Measurements from ENCODE around the gene FAF1. TPM values are rescaled to one million over a fixed set of nuclear protein-coding genes. Genes with fewer than 3 reads are reported as not detected.

The FAF1 gene
- total and polyA plus RNA-seq, 8 donors, result 20.1 to 144 (median 27.4) TPM

- TF ChIP-seq POLR2A (IDR thresholded peaks at IDR 0.05) (no peak), EP300 (IDR thresholded peaks at IDR 0.05) (no peak), CTCF (IDR thresholded peaks at IDR 0.05) (no peak), POLR2AphosphoS5 (IDR thresholded peaks at IDR 0.05) (no peak)
- H3K9me3 ChIP-seq, result no peaks in the 10 kb centered on the region
- intact Hi-C loops (cut with DNase I; ENCODE audit: low total_unique reads), result no loop called here
- DNase-seq, result no peak
- H3K36me3 ChIP-seq, result no peaks in the 10 kb centered on the region
- 77 to 93% (median 85%) methylated on average over 1 of the region's 1 CpG for WGBS, 5 donors
- H3K27ac ChIP-seq, result peak overlapping the region in 1 of 5 donors; percentile 1
- peaks cover 0 to 20% (median 15%) of the 10 kb centered on the region in 4 donors for H3K4me1 ChIP-seq
- H3K4me3 ChIP-seq, result no peak overlapping the region
- peaks cover 0 to 25% (median 13%) of the 10 kb centered on the region in 3 donors for H3K27me3 ChIP-seq
These were observed 21.7 kb upstream of the FAF1 start for GRCh38 chr1:50981741-50982140.

GRCh38 chr1:50980505-50980904, 20.4 kb upstream of the FAF1 start:
- DNase-seq, result no peak
- no peak for TF ChIP-seq POLR2A (IDR thresholded peaks at IDR 0.05)
- TF ChIP-seq POLR2AphosphoS5 (IDR thresholded peaks at IDR 0.05), result no peak
- TF ChIP-seq CTCF (IDR thresholded peaks at IDR 0.05), result no peak
- no peak for TF ChIP-seq EP300 (IDR thresholded peaks at IDR 0.05)

GRCh38 chr1:50979937-50980336, 19.9 kb upstream of the FAF1 start:
- no peak for TF ChIP-seq CTCF (IDR thresholded peaks at IDR 0.05)
- no peak for TF ChIP-seq EP300 (IDR thresholded peaks at IDR 0.05)
- DNase-seq, result no peak
- Histone ChIP-seq H3K27me3 (peaks cover 0 to 31% (median 13%) of the 10 kb centered on the region in 3 donors), H3K9me3 (no peaks in the 10 kb centered on the region), H3K4me3 (no peak overlapping the region), H3K27ac (peak overlapping the region in 2 of 5 donors; percentile 89 to 94), H3K4me1 (peaks cover 0 to 27% (median 18%) of the 10 kb centered on the region in 4 donors), H3K36me3 (no peaks in the 10 kb centered on the region)
- intact Hi-C loops (cut with DNase I; ENCODE audit: low total_unique reads), result no loop called here
- WGBS, 5 donors, result 73 to 86% (median 80%) methylated on average over 1 of the region's 1 CpG

More at GRCh38 chr1:50980505-50980904, 20.4 kb upstream of the FAF1 start:
- H3K36me3 ChIP-seq, result no peaks in the 10 kb centered on the region
- H3K9me3 ChIP-seq, result no peaks in the 10 kb centered on the region
- H3K27me3 ChIP-seq, result peaks cover 0 to 31% (median 13%) of the 10 kb centered on the region in 3 donors
- H3K4me1 ChIP-seq, result peaks cover 0 to 27% (median 18%) of the 10 kb centered on the region in 4 donors
- H3K4me3 ChIP-seq, result no peak overlapping the region
- intact Hi-C loops (cut with DNase I; ENCODE audit: low total_unique reads), result no loop called here
- peak overlapping the region in 2 of 5 donors; percentile 89 to 94 for H3K27ac ChIP-seq

GRCh38 chr1:50978852-50979781, 19.1 kb upstream of the FAF1 start:
- peak overlapping the region in 4 of 5 donors; percentile 87 to 94 (median 90) for H3K27ac ChIP-seq
- H3K9me3 ChIP-seq, result no peaks in the 10 kb centered on the region
- peaks cover 0 to 27% (median 18%) of the 10 kb centered on the region in 4 donors for H3K4me1 ChIP-seq
- DNase-seq, result peak in 1 of 2 donors; percentile 23
- 31 to 46% (median 39%) methylated on average over 10 of the region's 10 CpGs for WGBS, 5 donors
- H3K36me3 ChIP-seq, result no peaks in the 10 kb centered on the region
- TF ChIP-seq EP300 (IDR thresholded peaks at IDR 0.05) (no peak), POLR2A (IDR thresholded peaks at IDR 0.05) (no peak), CTCF (IDR thresholded peaks at IDR 0.05) (no peak), POLR2AphosphoS5 (IDR thresholded peaks at IDR 0.05) (no peak)
- H3K27me3 ChIP-seq, result peaks cover 0 to 31% (median 13%) of the 10 kb centered on the region in 3 donors
- intact Hi-C loops (cut with DNase I; ENCODE audit: low total_unique reads), result no loop called here
- peak overlapping the region; percentile 76 to 97 (median 84) for H3K4me3 ChIP-seq
